Progenitor cell of endocrine pancreas (in vitro differentiated cells): ENCODE results near the gene KRTAP17-1. TPM values are rescaled to one million over a fixed set of nuclear protein-coding genes. Genes with fewer than 3 reads are reported as not detected.

Experiments
- DNase-seq: peaks from one replicate; pipeline ENCODE4 v3.0.0; 2021; ENCODE audit warnings: low spot score; ENCODE audit not compliant: unreplicated experiment
- H3K27ac Mint-ChIP-seq: 2 replicates; pipeline ENCODE4 v1.8.0; 2021; ENCODE audit warnings: mild to moderate bottlenecking, moderate library complexity, mixed read lengths
- H3K27me3 Mint-ChIP-seq: 2 replicates; pipeline ENCODE4 v1.8.0; 2021; ENCODE audit warnings: mixed read lengths
- H3K36me3 Mint-ChIP-seq: 2 replicates; pipeline ENCODE4 v1.8.0; 2022; ENCODE audit warnings: mixed read lengths; ENCODE audit not compliant: insufficient read depth
- H3K4me1 Mint-ChIP-seq: 2 replicates; pipeline ENCODE4 v1.8.0; 2021; ENCODE audit warnings: low read depth, mixed read lengths
- H3K4me3 Mint-ChIP-seq: 2 replicates; pipeline ENCODE4 v1.8.0; 2021; ENCODE audit warnings: low read depth, mild to moderate bottlenecking, moderate library complexity, mixed read lengths
- H3K9me3 Mint-ChIP-seq: 2 replicates; pipeline ENCODE4 v1.8.0; 2021; ENCODE audit warnings: low read depth, mixed read lengths
- CTCF ChIP-seq: fragments of 200-600 bp; sonication (generic); IDR thresholded peaks from one replicate; pipeline ENCODE4 v1.5.0; 2021; ENCODE audit warnings: antibody characterized with exemption, mild to moderate bottlenecking; ENCODE audit not compliant: unreplicated experiment
- total RNA-seq: library from RNA; stranded (reverse); gene quantifications from 2 replicates; pipeline ENCODE4 v1.2.1, GENCODE V29; 2021

Gene KRTAP17-1
- total RNA-seq, 1 donor from 2014 or later, result not detected

- Mint-ChIP-seq H3K4me1 (no peaks in the 10 kb centered on the region), H3K9me3 (peaks cover 6% of the 10 kb centered on the region), H3K27me3 (peaks cover 5% of the 10 kb centered on the region), H3K4me3 (no peak overlapping the region), H3K36me3 (no peaks in the 10 kb centered on the region), H3K27ac (no peak overlapping the region)
- no peak for DNase-seq
- TF ChIP-seq CTCF, result no peak
Observed at GRCh38 chr17:41325126-41325525, 9.6 kb upstream of the KRTAP17-1 start.

- TF ChIP-seq CTCF, result peak; percentile 48
- no peak for DNase-seq
- H3K36me3 Mint-ChIP-seq, result no peaks in the 10 kb centered on the region
- peaks cover 13% of the 10 kb centered on the region for H3K9me3 Mint-ChIP-seq
- peaks cover 5% of the 10 kb centered on the region for H3K27me3 Mint-ChIP-seq
- H3K27ac Mint-ChIP-seq, result no peak overlapping the region
- H3K4me1 Mint-ChIP-seq, result no peaks in the 10 kb centered on the region
- H3K4me3 Mint-ChIP-seq, result no peak overlapping the region
Observed at GRCh38 chr17:41324180-41325075, 8.9 kb upstream of the KRTAP17-1 start.

- no peak overlapping the region for H3K27ac Mint-ChIP-seq
- H3K27me3 Mint-ChIP-seq, result peaks cover 5% of the 10 kb centered on the region
Observed at GRCh38 chr17:41322903-41323895, 7.7 kb upstream of the KRTAP17-1 start.

GRCh38 chr17:41322094-41322902 lies 6.8 kb upstream of the KRTAP17-1 start:
- peak; percentile 78 for TF ChIP-seq CTCF
- no peak overlapping the region for H3K4me3 Mint-ChIP-seq
- peaks cover 17% of the 10 kb centered on the region for H3K9me3 Mint-ChIP-seq
- H3K4me1 Mint-ChIP-seq, result no peaks in the 10 kb centered on the region
- no peaks in the 10 kb centered on the region for H3K36me3 Mint-ChIP-seq
- no peak for DNase-seq
- peaks cover 5% of the 10 kb centered on the region for H3K27me3 Mint-ChIP-seq
- no peak overlapping the region for H3K27ac Mint-ChIP-seq

More at GRCh38 chr17:41322903-41323895, 7.7 kb upstream of the KRTAP17-1 start:
- DNase-seq, result no peak
- no peak for TF ChIP-seq CTCF
- no peaks in the 10 kb centered on the region for H3K4me1 Mint-ChIP-seq
- H3K36me3 Mint-ChIP-seq, result no peaks in the 10 kb centered on the region
- H3K4me3 Mint-ChIP-seq, result no peak overlapping the region
- H3K9me3 Mint-ChIP-seq, result peaks cover 17% of the 10 kb centered on the region
